Activated CD8-positive, alpha-beta T cell treated with anti-CD3 and anti-CD28 coated beads for 36 hours (primary cell): Measurements from ENCODE around the gene CYTH1. TPM values are rescaled to one million over a fixed set of nuclear protein-coding genes. Genes with fewer than 3 reads are reported as not detected.

Experiments
- ATAC-seq: fragments of 200-7000 bp; cut with Tn5 transposase; one replicate; pipeline ENCODE4 v1.10.0; 2021; ENCODE audit warnings: mild to moderate bottlenecking, moderate library complexity
- CTCF ChIA-PET: fragments of 350-600 bp; sonication (Branson Sonifier 250); formaldehyde crosslinking; loops from one replicate; lab custom pipeline; 2021; ENCODE audit warnings: antibody characterized with exemption; lab: Charles Lee
- POLR2A ChIA-PET: fragments of 350-600 bp; sonication (Branson Sonifier 250); formaldehyde crosslinking; loops from one replicate; lab custom pipeline; 2021; ENCODE audit warnings: antibody characterized with exemption; lab: Charles Lee
- DNase-seq: peaks from one replicate; pipeline ENCODE4 v3.0.0-alpha.2; 2020
- H3K27ac Mint-ChIP-seq: one replicate; pipeline ENCODE4 v1.8.0; 2021; ENCODE audit warnings: mild to moderate bottlenecking, mixed read lengths
- H3K27me3 Mint-ChIP-seq: one replicate; pipeline ENCODE4 v1.8.0; 2021; ENCODE audit warnings: mixed read lengths
- H3K36me3 Mint-ChIP-seq: one replicate; pipeline ENCODE4 v1.8.0; 2021; ENCODE audit warnings: low read depth, mixed read lengths
- H3K4me1 Mint-ChIP-seq: one replicate; pipeline ENCODE4 v1.8.0; 2021; ENCODE audit warnings: low read depth, mixed read lengths
- H3K4me3 Mint-ChIP-seq: one replicate; pipeline ENCODE4 v1.8.0; 2021; ENCODE audit warnings: mild to moderate bottlenecking, moderate library complexity, mixed read lengths
- H3K9me3 Mint-ChIP-seq: one replicate; pipeline ENCODE4 v1.8.0; 2021; ENCODE audit warnings: mixed read lengths
- intact Hi-C: fragments of 100-400 bp; cut with micrococcal nuclease; formaldehyde crosslinking; loops from one replicate; pipeline ENCODE4 v1.10.0; 2022
- total RNA-seq, 2 experiments: library from RNA; stranded (reverse); gene quantifications; one replicate each; pipeline ENCODE4 v1.2.3, GENCODE V29; 2021
- TF ChIP-seq, protein P1 (sequence below): fragments of 200-600 bp; IDR thresholded peaks from one replicate; pipeline ENCODE4 v1.8.0; 2022; ENCODE audit warnings: antibody characterized with exemption, mild to moderate bottlenecking

CYTH1 gene
- total RNA-seq, 2 experiments from 2014 or later: 95.1 to 96.0 TPM

DNA sequence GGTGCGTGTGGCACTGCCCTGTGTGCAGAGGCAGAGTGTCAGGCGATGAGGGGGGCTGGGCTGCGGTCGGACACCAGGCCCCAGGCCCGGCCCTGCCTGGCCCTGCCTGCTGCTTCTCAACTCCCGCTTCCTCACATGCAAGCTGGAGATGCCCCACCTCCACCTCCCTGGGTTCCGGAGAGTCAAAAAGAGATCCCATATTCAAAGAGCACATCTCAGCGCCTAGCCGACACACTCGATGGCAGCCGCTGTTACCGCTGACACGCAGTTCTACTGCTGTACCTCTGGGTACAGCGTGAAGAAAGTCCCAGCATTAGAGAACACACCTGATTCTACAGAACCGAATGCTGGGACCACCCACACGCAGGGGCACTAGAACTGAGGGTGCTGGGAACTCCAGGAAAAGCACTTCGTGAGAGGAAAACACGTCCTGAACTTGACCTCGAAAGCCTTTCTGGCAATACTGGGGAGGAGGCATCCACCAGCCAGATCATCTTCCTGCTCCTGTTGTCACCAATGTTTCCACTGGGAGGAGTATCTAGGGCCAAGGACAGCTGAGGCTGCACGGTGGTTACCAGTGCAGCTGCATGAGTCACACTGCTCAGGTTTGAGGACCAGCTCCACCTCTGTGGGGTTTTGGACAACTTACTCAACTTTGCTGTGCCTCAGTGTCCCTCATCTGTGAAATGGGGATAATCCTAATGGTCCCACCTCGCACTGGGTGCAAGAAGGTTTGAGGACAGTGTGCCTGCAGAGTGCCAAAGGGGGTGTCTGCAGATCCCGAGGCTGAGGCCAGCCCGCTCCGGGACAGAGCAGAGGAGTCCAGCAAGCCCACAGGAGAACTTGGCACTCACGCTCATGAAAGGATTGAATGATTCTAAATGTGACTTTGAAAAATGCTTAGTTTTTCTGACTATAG lies 104.5 kb downstream of the CYTH1 start:
- intact Hi-C loops: no loop called here
- peak; percentile 55 for ATAC-seq
- ChIA-PET POLR2A (no interaction called here), CTCF (interaction anchor here (1.9 kb wide), 1 partner anchor 31 kb away, joined by 5 read pairs; no protein-coding TSS in a partner anchor)
- no peaks in the 10 kb centered on the region for H3K27me3 Mint-ChIP-seq
- TF ChIP-seq, protein P1, sequence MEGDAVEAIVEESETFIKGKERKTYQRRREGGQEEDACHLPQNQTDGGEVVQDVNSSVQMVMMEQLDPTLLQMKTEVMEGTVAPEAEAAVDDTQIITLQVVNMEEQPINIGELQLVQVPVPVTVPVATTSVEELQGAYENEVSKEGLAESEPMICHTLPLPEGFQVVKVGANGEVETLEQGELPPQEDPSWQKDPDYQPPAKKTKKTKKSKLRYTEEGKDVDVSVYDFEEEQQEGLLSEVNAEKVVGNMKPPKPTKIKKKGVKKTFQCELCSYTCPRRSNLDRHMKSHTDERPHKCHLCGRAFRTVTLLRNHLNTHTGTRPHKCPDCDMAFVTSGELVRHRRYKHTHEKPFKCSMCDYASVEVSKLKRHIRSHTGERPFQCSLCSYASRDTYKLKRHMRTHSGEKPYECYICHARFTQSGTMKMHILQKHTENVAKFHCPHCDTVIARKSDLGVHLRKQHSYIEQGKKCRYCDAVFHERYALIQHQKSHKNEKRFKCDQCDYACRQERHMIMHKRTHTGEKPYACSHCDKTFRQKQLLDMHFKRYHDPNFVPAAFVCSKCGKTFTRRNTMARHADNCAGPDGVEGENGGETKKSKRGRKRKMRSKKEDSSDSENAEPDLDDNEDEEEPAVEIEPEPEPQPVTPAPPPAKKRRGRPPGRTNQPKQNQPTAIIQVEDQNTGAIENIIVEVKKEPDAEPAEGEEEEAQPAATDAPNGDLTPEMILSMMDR: no peak
- peaks cover 3% of the 10 kb centered on the region for H3K4me1 Mint-ChIP-seq
- no peaks in the 10 kb centered on the region for H3K9me3 Mint-ChIP-seq
- DNase-seq: no peak
- H3K4me3 Mint-ChIP-seq: no peak overlapping the region
- H3K36me3 Mint-ChIP-seq: peaks cover 33% of the 10 kb centered on the region
- H3K27ac Mint-ChIP-seq: no peak overlapping the region

DNA sequence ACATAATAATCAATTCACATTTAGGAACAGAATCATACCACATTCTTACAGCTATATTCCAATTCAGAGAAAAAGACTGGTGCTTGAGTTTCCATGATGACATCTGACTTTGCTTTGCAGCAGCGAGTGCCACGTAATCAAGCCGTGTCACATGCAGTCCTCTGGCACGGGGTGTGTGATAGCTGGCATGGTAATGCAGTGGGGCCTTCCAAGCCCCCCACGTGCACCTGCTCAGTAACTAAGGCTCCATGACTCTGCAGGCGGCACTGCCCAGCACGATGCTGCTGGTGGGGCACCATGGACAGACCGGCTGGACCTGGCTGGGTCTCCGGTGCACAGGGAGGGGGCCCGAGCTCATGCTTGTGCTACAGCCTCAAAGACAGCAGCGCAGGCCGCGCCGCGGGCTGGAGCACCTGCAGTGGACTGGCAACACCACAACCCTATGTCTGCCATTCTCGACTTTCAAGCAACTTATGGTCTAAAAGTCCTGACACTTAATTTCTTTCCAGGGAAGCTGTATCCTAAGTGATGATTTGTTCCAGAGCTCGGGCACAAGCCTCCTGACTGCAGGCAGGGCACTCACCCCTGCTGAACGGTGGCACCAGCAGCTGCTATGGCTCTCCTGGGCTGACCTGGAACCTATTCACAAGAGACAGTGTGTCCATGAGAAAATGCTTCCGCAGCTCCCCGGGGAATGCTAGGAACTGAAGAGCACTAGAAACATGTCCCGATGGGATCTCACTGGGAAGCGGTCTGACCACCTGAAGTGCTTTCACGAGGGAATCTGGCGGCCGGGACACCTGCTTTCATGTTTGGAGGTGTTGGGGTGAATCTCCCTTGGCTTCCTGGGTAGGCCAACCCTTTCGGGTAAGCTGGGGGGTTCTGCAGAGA lies 105.4 kb downstream of the CYTH1 start:
- H3K27ac Mint-ChIP-seq: no peak overlapping the region
- intact Hi-C loops: no loop called here
- TF ChIP-seq, protein P1: no peak
- no peaks in the 10 kb centered on the region for H3K27me3 Mint-ChIP-seq
- no peaks in the 10 kb centered on the region for H3K9me3 Mint-ChIP-seq
- peaks cover 3% of the 10 kb centered on the region for H3K4me1 Mint-ChIP-seq
- no peak overlapping the region for H3K4me3 Mint-ChIP-seq
- ATAC-seq (no peak), DNase-seq (no peak)
- peaks cover 33% of the 10 kb centered on the region for H3K36me3 Mint-ChIP-seq
- POLR2A ChIA-PET: interaction anchor here (0.6 to 1.9 kb wide), 3 partner anchors 10 to 11 kb away, joined by 3 to 8 read pairs (median 4); no protein-coding TSS in a partner anchor
- CTCF ChIA-PET: interaction anchor here (1.3 to 1.9 kb wide), 2 partner anchors 11 to 31 kb away, joined by 5 to 6 read pairs; no protein-coding TSS in a partner anchor

DNA sequence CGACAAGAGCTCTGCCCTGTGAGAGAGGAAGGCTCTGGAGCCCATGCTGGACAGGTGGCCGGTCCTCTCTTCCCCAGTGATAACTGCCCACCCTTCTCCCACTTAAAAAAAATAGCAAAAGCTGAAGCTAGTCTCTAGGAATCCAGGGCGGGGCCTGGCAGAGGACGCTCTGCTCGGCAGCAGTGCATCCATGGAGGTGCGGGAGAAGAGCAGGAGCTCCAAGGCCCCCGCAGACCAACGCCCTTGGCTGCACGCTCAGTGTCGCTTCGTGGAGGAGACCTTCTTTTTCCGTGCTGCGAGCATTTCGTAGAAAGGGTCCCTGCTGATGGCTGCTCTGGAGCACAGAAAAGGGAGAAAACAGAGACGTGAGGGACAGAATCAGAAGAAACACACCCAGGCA lies 106.2 kb downstream of the CYTH1 start:
- TF ChIP-seq, protein P1: no peak
- no peak for DNase-seq
- CTCF ChIA-PET: interaction anchor here (1.3 to 1.9 kb wide), 2 partner anchors 10 to 32 kb away, joined by 5 to 6 read pairs; no protein-coding TSS in a partner anchor
- POLR2A ChIA-PET: interaction anchor here (1.9 kb wide), 1 partner anchor 10 kb away, joined by 8 read pairs; no protein-coding TSS in a partner anchor
- intact Hi-C loops: no loop called here
- Mint-ChIP-seq H3K4me3 (no peak overlapping the region), H3K4me1 (peaks cover 3% of the 10 kb centered on the region), H3K27me3 (no peaks in the 10 kb centered on the region), H3K9me3 (no peaks in the 10 kb centered on the region), H3K27ac (peak overlapping the region; percentile 30), H3K36me3 (peaks cover 31% of the 10 kb centered on the region)
- no peak for ATAC-seq

DNA sequence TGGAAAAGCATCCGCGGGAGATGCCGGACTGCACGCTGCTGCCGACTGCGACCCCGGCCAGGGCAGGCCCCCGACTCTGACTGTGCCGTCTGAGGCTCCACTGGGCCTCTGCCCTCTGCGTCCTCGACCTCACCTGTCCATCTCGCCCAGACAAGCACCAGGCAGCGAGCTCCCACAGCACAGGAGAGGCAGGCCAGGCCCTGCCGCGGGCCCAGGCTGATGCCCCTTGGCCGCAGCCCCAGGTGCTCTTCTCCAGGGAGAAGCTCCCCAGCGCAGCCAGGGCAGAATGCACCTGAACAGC lies 106.8 kb downstream of the CYTH1 start:
- POLR2A ChIA-PET: interaction anchor here (1.9 kb wide), 1 partner anchor 9 kb away, joined by 8 read pairs; no protein-coding TSS in a partner anchor
- CTCF ChIA-PET: interaction anchor here (1.3 kb wide), 1 partner anchor 9 kb away, joined by 6 read pairs; no protein-coding TSS in a partner anchor

More for the DNA sequence above, 106.8 kb downstream of the CYTH1 start:
- Mint-ChIP-seq H3K36me3 (peaks cover 26% of the 10 kb centered on the region), H3K4me1 (peaks cover 3% of the 10 kb centered on the region), H3K4me3 (no peak overlapping the region), H3K27ac (no peak overlapping the region), H3K27me3 (no peaks in the 10 kb centered on the region), H3K9me3 (no peaks in the 10 kb centered on the region)
- ATAC-seq: no peak
- TF ChIP-seq, protein P1: no peak
- intact Hi-C loops: no loop called here
- no peak for DNase-seq
